GM21515 (cell line): Measurements from ENCODE around the gene MAEA.

Experiments used
- ATAC-seq: cut with Tn5 transposase; IDR thresholded peaks from one replicate; pipeline ENCODE4 v1.9.1; 2021; ENCODE audit not compliant: unreplicated experiment

The MAEA gene

GRCh38 chr4:1349359-1350168 lies 59.9 kb downstream of the MAEA start:
- ATAC-seq = no peak

GRCh38 chr4:1350169-1350520 lies 60.5 kb downstream of the MAEA start:
- ATAC-seq = no peak

- ATAC-seq = no peak
These were observed 62.3 kb downstream of the MAEA start for GRCh38 chr4:1351854-1352566.

- no peak for ATAC-seq
These were observed 62.8 kb downstream of the MAEA start for GRCh38 chr4:1352567-1352900.

- ATAC-seq = no peak
These were observed 63.7 kb downstream of the MAEA start for GRCh38 chr4:1353186-1354055.

GRCh38 chr4:1354136-1354982 lies 64.7 kb downstream of the MAEA start:
- no peak for ATAC-seq

GRCh38 chr4:1354983-1355275 lies 65.2 kb downstream of the MAEA start:
- ATAC-seq = no peak

- no peak for ATAC-seq
These were observed 65.7 kb downstream of the MAEA start for GRCh38 chr4:1355378-1355777.

GRCh38 chr4:1356181-1356998 lies 66.7 kb downstream of the MAEA start:
- no peak for ATAC-seq

- no peak for ATAC-seq
These were observed 67.9 kb downstream of the MAEA start for GRCh38 chr4:1357356-1358248.

- ATAC-seq = no peak
These were observed 68.9 kb downstream of the MAEA start for GRCh38 chr4:1358421-1359143.

GRCh38 chr4:1359144-1359501 lies 69.4 kb downstream of the MAEA start:
- no peak for ATAC-seq

- no peak for ATAC-seq
These were observed 70.3 kb downstream of the MAEA start for GRCh38 chr4:1359976-1360375.

GRCh38 chr4:1360423-1361283 lies 71.0 kb downstream of the MAEA start:
- no peak for ATAC-seq

- no peak for ATAC-seq
These were observed 71.7 kb downstream of the MAEA start for GRCh38 chr4:1361431-1361830.

- ATAC-seq = no peak
These were observed 72.4 kb downstream of the MAEA start for GRCh38 chr4:1362046-1362445.

GRCh38 chr4:1362521-1362920 lies 72.8 kb downstream of the MAEA start:
- ATAC-seq = no peak

- no peak for ATAC-seq
These were observed 73.8 kb downstream of the MAEA start for GRCh38 chr4:1363513-1363912.
